Endodermal cell (in vitro differentiated cells): Measurements from ENCODE around the gene CNTNAP5. TPM values are rescaled to one million over a fixed set of nuclear protein-coding genes. Genes with fewer than 3 reads are reported as not detected.

ENCODE experiments used
- DNase-seq: peaks from one replicate; pipeline ENCODE4 v3.0.0-alpha.2; 2017
- H3K27ac ChIP-seq: 2 replicates; pipeline ENCODE4 v1.5.1; 2013; ENCODE audit warnings: mild to moderate bottlenecking, low read depth, low read length, moderate library complexity
- H3K27me3 ChIP-seq: 2 replicates; pipeline ENCODE4 v1.6.1; 2013; ENCODE audit warnings: mild to moderate bottlenecking, low read length, moderate library complexity; ENCODE audit not compliant: insufficient read depth, control insufficient read depth, poor library complexity, severe bottlenecking
- H3K36me3 ChIP-seq: 2 replicates; pipeline ENCODE4 v1.7.0; 2013; ENCODE audit warnings: mild to moderate bottlenecking, low read length, moderate library complexity; ENCODE audit not compliant: control insufficient read depth, insufficient read depth
- H3K4me1 ChIP-seq: one replicate; pipeline ENCODE4 v1.7.0; 2013; ENCODE audit warnings: low read length; ENCODE audit not compliant: control insufficient read depth, insufficient read depth
- H3K4me3 ChIP-seq: 2 replicates; pipeline ENCODE4 v1.5.1; 2013; ENCODE audit warnings: mild to moderate bottlenecking, low read length, moderate library complexity
- H3K9ac ChIP-seq: 2 replicates; pipeline ENCODE4 v1.6.1; 2013; ENCODE audit warnings: mild to moderate bottlenecking, low read length, moderate library complexity; ENCODE audit not compliant: poor library complexity, severe bottlenecking; ENCODE audit errors: extremely low read depth
- H3K9me3 ChIP-seq: 2 replicates; pipeline ENCODE4 v1.6.1; 2013; ENCODE audit warnings: mild to moderate bottlenecking, low read length, moderate library complexity; ENCODE audit not compliant: control insufficient read depth
- H3K27ac Mint-ChIP-seq: 2 replicates; pipeline ENCODE4 v1.8.0; 2020; ENCODE audit warnings: mixed read lengths
- H3K27me3 Mint-ChIP-seq: 2 replicates; pipeline ENCODE4 v1.8.0; 2021; ENCODE audit warnings: mild to moderate bottlenecking, mixed read lengths; ENCODE audit not compliant: insufficient read depth
- H3K36me3 Mint-ChIP-seq: 2 replicates; pipeline ENCODE4 v1.8.0; 2020; ENCODE audit warnings: low read depth, mixed read lengths
- H3K4me1 Mint-ChIP-seq: 2 replicates; pipeline ENCODE4 v1.8.0; 2020; ENCODE audit warnings: mixed read lengths
- H3K4me3 Mint-ChIP-seq: 2 replicates; pipeline ENCODE4 v1.8.0; 2020; ENCODE audit warnings: mild to moderate bottlenecking, moderate library complexity, mixed read lengths
- H3K9me3 Mint-ChIP-seq: 2 replicates; pipeline ENCODE4 v1.8.0; 2020; ENCODE audit warnings: mild to moderate bottlenecking, mixed read lengths
- WGBS, 2 experiments: methylation state at CpG; one replicate each; pipeline versions ENCODE4 v1.1.5 to v1.1.7; 2013; ENCODE audit warnings: missing lambda C conversion rate in 2 of 2, mixed read lengths in 1 of 2; ENCODE audit not compliant: insufficient coverage in 1 of 2, insufficient read length in 1 of 2; 5-methylcytosine and 5-hydroxymethylcytosine counted together
- total RNA-seq, 2 donors: library from RNA; stranded (reverse); fragmentation: NEBNext Ultra II Directional in 1 of 2; extraction: Animal tissue kit (Norgen Biotek cat#: 25700) in 1 of 2; gene quantifications; 2 replicates in 1 of 2; 3 replicates in 1 of 2; pipeline ENCODE4 v1.2.1, GENCODE V29; 2021
- TF ChIP-seq, protein P1 (sequence below): fragments of 200-600 bp; sonication (generic); conservative IDR thresholded peaks from 2 replicates; pipeline ENCODE4 v1.5.0; 2021; ENCODE audit warnings: antibody characterized with exemption, mild to moderate bottlenecking

The CNTNAP5 gene
- total RNA-seq, 2 donors from 2014 or later = 0.70 to 4.4 TPM

GRCh38 chr2:124426625-124427024 lies 401.5 kb downstream of the CNTNAP5 start:
- TF ChIP-seq, protein P1, sequence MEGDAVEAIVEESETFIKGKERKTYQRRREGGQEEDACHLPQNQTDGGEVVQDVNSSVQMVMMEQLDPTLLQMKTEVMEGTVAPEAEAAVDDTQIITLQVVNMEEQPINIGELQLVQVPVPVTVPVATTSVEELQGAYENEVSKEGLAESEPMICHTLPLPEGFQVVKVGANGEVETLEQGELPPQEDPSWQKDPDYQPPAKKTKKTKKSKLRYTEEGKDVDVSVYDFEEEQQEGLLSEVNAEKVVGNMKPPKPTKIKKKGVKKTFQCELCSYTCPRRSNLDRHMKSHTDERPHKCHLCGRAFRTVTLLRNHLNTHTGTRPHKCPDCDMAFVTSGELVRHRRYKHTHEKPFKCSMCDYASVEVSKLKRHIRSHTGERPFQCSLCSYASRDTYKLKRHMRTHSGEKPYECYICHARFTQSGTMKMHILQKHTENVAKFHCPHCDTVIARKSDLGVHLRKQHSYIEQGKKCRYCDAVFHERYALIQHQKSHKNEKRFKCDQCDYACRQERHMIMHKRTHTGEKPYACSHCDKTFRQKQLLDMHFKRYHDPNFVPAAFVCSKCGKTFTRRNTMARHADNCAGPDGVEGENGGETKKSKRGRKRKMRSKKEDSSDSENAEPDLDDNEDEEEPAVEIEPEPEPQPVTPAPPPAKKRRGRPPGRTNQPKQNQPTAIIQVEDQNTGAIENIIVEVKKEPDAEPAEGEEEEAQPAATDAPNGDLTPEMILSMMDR = no peak
- peak; percentile 65 for DNase-seq
- Histone ChIP-seq H3K4me3 (no peak overlapping the region), H3K4me1 (no peaks in the 10 kb centered on the region), H3K9me3 (no peaks in the 10 kb centered on the region), H3K27me3 (no peaks in the 10 kb centered on the region), H3K36me3 (no peaks in the 10 kb centered on the region), H3K9ac (no peak overlapping the region), H3K27ac (no peak overlapping the region)
- 81 to 83% methylated on average over 2 of the region's 2 CpGs for WGBS, 2 experiments
- no peaks in the 10 kb centered on the region for H3K27me3 Mint-ChIP-seq
- no peak overlapping the region for H3K27ac Mint-ChIP-seq
- peaks cover 5% of the 10 kb centered on the region for H3K4me1 Mint-ChIP-seq
- no peaks in the 10 kb centered on the region for H3K36me3 Mint-ChIP-seq
- no peak overlapping the region for H3K4me3 Mint-ChIP-seq
- H3K9me3 Mint-ChIP-seq = no peaks in the 10 kb centered on the region

DNA sequence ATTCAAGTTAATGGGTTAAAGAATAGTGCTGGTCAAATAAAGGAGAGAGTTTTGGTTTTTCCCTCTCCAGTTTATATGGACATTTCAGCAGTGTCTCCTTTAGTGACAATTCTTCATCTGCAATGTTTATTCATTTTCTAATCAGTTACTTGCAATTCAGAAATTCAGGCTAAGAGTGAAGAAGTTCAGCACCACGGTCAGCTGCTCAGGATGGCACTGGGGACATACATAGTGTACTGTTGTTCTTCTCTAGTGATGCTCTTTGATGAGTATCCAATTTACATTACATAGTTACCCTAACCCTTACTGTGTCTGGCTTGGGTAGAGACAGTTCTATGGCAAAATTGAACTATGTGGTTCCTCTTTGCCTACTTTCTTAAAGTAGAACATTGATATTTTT lies 412.7 kb downstream of the CNTNAP5 start:
- H3K27ac Mint-ChIP-seq = no peak overlapping the region
- H3K36me3 Mint-ChIP-seq = no peaks in the 10 kb centered on the region
- no peaks in the 10 kb centered on the region for H3K4me1 Mint-ChIP-seq
- Histone ChIP-seq H3K4me3 (no peak overlapping the region), H3K4me1 (no peaks in the 10 kb centered on the region), H3K9ac (no peak overlapping the region), H3K36me3 (no peaks in the 10 kb centered on the region), H3K27ac (no peak overlapping the region), H3K27me3 (no peaks in the 10 kb centered on the region), H3K9me3 (no peaks in the 10 kb centered on the region)
- no peak overlapping the region for H3K4me3 Mint-ChIP-seq
- no peaks in the 10 kb centered on the region for H3K9me3 Mint-ChIP-seq
- TF ChIP-seq, protein P1 = no peak
- peak; percentile 81 for DNase-seq
- H3K27me3 Mint-ChIP-seq = no peaks in the 10 kb centered on the region
- WGBS, 2 experiments = 73% methylated on average over 1 of the region's 1 CpG; no CpG with 5 or more reads in 1 of the 2 experiments

DNA sequence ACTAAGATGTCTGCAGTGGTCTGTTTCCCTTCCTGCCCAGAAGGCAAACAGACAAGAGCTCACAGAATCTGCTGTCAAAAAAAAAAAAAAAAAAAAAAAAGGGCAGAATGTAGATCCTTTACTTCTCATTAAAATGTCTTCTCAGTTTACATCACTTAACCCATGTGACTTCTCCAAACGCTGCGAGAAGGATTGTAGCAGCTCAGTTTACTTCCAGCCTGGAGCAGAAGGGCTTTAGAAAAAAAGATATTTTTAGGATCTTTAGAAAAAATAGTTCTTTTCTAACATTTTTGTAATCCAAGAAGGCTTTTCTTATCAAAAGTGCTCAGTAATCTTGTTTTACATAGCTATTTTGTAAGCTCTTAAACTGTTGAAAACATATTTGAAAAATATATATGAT lies 425.4 kb downstream of the CNTNAP5 start:
- Histone ChIP-seq H3K4me1 (peaks cover 4% of the 10 kb centered on the region), H3K9ac (no peak overlapping the region), H3K27me3 (no peaks in the 10 kb centered on the region), H3K27ac (no peak overlapping the region), H3K9me3 (peaks cover 16% of the 10 kb centered on the region), H3K36me3 (no peaks in the 10 kb centered on the region), H3K4me3 (no peak overlapping the region)
- Mint-ChIP-seq H3K9me3 (peaks cover 14% of the 10 kb centered on the region), H3K36me3 (peaks cover 1% of the 10 kb centered on the region), H3K4me1 (peaks cover 12% of the 10 kb centered on the region), H3K4me3 (no peak overlapping the region), H3K27ac (no peak overlapping the region), H3K27me3 (no peaks in the 10 kb centered on the region)
- DNase-seq = no peak
- WGBS, 2 experiments = 81% methylated on average over 2 of the region's 2 CpGs; no CpG with 5 or more reads in 1 of the 2 experiments
- TF ChIP-seq, protein P1 = no peak
